Measurements from ENCODE around the gene ATP6V1F.
"Not testable (repeated sequence)": the region's sequence is repeated elsewhere in the genome, so short reads cannot be mapped to it uniquely, and the experiment has no call there.

Gene ATP6V1F

DNA sequence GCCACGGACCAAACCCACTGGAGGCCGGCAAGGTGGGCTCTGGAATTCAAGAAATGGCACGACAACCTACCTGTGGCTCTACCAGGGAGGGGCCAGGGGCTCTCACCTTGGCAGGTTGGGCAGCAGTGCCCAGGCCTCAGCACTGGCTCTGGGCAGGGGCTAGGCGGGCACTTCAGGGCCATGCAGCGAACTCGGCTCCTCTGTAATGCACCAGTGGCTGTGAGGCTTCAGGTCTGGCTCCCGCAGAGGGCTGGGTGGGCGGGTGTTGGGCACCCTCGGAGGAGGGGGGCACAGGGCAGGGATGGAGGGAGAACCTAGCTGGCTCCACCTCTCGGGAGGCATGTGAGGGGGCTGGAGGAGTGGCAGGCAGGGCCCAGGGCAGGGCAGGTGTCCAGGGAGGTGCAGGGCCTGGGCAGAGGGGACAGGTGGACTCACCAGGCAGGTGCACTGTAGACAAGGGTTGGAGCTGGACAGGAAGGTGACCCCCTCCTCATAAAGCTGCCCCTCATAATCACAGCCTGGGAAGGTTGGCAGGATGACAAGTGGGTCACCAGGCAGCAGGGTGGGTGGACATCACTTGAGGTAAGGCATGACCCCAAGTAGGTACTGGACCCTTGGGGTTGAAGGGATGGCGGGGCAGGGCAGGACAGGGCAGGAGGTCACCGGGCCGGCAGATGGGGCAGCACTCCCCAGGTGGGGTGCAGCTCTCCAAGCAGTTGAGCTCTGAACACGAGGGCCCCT lies 41.1 kb downstream of the ATP6V1F start:
- no peak for DNase-seq

- peak; percentile 70 to 75 for DNase-seq
These were observed 41.9 kb downstream of the ATP6V1F start for GRCh38 chr7:128904381-128905197.

DNA sequence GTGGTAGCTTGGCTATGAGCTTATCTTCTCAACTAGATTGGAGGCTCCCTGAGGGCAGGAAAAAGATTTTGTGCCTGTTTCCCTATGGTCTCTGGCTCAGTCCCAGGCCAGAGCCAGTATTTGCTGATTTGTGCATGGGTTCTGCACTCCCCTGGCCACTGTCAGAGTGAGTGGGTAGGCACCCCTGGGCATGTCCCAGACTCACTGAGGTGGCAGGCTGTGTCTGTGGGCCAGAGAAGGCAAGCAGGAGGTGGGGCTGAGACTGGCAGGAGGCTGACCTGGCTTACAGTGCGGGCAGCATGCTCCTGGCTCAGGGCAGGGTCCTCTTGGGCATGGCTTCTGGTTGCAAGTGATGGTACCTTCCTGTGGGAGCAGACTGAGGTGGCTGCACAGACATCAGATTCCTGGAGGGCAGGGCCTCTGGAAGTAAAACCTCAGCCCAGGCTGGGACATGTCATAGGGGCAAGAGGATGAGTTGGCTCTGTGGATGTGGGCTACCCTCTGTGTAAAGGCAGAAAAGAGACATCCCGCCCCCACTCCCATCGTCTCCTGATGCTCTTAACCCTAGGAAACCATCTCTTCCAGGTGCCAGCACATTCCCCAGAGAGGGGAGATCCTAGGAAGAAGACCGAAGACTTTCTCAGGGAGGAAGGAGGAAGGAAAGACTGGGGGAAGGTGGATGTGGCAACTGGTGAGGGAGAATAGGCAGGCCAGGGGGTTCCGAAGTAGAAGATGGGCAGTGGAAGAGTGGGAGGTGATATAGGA lies 43.5 kb downstream of the ATP6V1F start:
- DNase-seq: no peak

- no peak for DNase-seq
These were observed 44.3 kb downstream of the ATP6V1F start for GRCh38 chr7:128906766-128907559.

DNA sequence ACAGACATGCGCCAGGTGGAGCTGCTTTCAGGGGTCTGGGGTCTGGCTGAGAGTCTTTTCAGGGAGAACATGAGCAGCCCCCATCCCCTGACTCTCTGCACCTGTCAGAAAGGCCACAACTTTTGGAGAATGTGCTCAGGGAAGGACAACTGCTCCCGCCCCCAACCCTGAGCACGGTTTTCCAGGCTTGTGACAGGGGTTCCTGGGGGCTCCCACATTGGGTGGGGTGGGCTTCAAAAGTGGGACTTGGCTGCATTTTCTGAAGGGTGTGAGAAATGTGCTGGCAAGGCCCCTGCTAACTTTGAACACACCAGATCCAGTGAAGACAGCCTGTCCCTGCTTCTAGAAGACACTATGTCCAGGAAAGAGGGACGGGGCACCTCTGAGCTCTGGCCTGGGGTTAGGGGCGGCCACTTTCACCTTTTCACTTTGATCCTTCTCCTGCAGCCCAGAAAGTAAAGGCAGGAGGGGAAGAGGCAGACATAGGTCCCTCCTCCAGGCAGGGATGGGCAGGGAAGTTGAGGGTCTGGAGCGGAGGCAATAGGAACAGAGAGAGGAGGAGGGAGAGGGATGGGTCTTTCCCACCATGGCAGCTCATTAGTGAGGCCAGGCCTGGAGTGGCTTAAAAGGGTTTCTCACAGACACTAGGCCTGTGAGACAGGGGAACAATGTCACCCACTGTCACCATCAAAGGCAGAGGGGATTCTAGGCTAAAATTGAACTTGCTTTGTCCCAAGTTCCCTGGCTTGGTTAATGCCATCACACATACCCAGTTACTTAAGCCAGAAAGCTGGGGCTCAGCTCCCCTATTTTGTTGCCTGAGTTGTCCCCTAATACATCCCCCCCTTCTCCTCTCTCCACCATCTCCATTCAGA lies 46.3 kb downstream of the ATP6V1F start:
- no peak for DNase-seq

DNA sequence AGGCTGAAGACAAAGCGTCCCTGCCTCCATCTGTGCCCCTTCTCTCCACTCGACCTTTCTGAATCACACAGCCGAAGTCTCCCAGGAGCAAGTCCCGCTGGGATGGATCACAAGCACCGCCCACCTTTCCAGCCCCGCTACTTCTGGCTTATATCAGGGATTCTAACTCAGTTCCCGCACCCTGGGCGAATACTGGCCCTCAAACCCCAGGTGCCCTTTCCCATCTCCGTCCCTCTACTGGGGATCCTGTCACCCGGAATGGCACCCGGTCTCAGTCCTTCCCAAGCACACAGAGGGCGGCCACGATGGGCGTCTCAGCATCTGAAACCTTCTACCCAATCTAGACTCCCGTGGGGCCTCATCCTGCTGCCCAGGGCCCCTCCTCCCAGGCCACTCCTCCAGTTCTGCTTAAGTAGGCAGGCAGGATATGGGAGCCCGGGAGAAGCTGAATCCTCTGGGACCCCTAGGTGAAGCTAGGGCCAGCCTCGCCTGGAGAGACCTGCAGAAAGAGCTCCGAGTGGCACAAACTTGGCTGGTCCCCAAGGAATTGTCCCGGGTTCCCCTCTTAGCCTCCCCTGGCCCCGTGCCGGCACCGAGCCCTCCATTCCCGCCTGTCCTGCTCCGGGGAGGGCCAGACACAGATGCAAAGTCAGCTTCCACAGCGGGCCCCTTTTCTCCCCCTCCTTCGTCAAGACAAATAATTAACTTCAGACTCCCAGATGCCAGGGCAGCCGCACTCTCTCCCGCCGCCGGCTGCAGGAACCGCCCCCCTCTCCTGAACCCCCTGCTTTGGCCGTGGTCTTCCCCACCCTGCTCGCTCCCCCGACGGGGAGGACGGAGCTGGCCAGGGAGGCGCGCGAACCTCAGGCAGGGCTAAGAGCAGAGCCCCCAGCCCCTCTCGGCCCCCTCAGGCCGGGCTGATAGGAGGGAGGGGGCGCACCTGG lies 47.2 kb downstream of the ATP6V1F start:
- no peak for DNase-seq

GRCh38 chr7:128910569-128910945 lies 47.9 kb downstream of the ATP6V1F start, which contains the start of gene KCP:
Gene KCP, minus strand, starts transcription at chr7:128910709. Its CDS starts 33 bp downstream, at chr7:128910676.
- no peak for DNase-seq

DNA sequence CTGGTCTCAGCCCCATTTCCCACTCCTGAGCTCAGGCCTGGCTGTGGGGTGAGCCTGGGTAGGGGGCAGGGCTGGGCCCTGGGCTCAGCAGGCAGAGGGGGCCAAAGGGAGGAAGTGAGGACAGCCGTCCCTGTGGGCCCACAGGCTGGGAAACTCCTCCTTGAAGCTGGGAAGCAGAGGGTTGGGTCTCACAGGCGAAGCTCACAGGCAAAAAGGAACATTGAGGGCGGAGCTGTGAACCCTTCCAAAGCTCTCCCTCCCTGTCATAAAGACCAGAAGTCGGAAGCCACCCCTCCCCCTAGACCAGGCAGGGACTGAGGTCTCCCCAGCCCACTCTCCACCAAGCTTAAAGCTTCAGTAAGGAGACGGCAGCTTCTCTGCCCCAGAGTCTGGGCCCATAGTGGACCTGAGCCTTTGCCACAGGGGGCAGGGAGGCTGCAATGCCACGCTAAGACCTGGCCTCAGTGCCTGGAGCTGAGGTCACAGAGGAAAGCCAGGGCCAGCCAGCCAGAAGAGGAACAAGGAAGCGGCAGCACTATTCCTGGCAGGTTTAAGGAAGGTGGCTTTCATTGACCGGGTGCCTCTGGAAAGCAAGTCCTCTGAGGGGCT lies 48.9 kb downstream of the ATP6V1F start:
- DNase-seq: peak; percentile 13 to 44

GRCh38 chr7:128912281-128912680 lies 49.6 kb downstream of the ATP6V1F start:
- no peak for DNase-seq

DNA sequence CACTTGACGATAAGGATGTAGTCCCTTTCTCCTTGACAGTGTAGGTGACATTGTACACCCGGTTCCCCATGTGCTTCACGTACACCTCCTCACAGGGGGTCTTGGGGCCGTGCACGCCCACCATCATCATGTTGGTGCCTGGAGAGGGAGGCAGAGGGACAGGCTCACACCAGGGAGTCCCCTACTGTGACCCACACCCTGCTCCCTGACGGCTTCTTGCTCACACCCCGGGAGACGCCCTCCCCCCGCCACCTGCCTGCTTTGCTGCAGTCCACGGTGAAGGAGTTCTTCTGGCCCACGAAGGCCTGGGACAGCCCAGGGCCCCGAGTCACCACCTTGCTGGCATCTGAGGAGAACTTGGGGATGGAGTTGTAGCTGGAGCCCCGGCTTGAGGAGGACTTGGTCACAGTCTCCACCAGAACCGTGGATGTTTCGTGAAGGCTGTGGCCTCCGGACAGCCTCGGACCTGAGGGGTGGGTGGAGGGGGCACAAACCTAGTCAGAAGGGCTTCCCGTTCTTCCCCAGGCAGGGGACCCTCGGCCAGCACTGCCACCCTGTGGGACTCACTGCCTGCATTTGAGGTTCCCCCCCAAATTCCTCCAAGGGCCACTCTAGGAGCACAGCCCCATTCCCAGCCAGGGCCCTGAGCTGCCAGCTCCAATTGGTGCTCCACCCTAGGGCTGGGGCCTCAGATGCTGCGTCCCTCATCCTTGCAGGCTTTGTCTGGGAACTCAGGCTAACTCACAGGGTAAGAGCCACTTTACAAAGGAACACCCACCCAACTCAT lies 50.2 kb downstream of the ATP6V1F start:
- not testable (repeated sequence) for DNase-seq

- no peak for DNase-seq
These were observed 51.4 kb downstream of the ATP6V1F start for GRCh38 chr7:128913870-128914565.

GRCh38 chr7:128914566-128915151 lies 52.0 kb downstream of the ATP6V1F start:
- DNase-seq: no peak

DNA sequence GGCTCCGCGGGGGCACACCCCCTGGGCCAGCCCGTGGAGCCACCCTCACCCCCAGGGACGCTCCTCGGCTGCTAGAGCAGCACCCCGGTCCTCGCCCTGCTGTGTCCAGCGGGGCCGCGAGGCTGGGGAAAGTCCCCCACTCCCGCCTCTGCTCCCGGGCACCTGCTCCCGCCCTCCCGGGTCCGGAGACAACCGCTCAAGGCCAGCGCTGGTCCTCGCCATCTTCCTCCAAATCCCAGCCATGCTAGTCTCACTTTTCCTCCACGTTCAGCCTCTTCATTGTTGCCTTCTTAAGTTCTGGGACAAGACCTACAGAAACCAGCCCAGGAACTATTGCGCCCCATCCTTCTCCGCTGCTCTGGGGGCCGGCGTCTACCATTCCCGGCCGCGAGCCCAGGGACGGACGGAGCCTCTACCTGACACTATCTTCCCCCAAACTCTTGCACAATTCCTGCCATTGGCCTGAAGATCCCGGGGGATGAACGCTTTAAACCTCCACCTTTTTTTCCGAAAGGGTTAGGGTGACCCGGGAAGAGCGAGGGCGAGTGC lies 52.7 kb downstream of the ATP6V1F start:
- DNase-seq: no peak

Data from inflammatory macrophage (primary cell).